ENCODE results near the gene RIPK4.
"Not testable (repeated sequence)": the region's sequence is repeated elsewhere in the genome, so short reads cannot be mapped to it uniquely, and the experiment has no call there.

RIPK4 gene

DNA sequence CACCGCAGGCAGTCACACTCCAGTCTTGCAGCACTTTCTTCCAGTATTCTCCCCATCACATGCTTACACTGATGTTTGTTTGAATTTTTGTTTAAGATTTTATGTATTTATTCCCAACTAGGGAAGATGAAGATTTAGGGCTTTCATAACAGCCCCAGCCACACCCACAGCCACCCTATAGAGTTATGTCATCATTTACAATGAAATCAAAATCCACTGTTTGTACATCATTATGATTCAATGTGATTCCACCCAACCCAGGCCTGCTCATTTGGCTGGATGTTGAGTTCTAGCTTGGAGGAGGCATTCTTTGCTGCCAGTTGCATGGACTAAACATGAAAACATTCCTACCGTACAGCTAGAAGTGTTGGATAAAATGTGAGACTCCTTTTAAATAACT, 35.8 kb downstream of the RIPK4 start:
- DNase-seq, result no peak

DNA sequence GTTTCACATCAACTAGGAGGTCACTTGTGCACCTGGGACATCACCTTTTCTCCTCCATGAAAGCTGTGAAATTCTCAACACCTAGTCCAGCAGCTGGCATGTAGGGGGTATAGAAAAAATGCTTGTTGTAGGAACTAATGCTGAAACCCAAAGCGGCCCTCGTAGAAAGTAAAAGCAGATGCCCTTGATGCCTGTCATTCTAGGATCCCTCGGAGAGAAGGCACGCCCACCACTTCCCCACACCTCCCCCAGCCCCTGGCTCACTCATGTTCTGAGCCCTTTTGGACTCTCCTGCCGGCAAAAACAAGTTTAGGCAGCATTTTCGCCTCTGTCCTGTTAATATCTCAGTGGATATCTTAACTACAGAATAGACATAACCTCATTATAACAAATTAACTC, 36.5 kb downstream of the RIPK4 start:
- no peak for DNase-seq

DNA sequence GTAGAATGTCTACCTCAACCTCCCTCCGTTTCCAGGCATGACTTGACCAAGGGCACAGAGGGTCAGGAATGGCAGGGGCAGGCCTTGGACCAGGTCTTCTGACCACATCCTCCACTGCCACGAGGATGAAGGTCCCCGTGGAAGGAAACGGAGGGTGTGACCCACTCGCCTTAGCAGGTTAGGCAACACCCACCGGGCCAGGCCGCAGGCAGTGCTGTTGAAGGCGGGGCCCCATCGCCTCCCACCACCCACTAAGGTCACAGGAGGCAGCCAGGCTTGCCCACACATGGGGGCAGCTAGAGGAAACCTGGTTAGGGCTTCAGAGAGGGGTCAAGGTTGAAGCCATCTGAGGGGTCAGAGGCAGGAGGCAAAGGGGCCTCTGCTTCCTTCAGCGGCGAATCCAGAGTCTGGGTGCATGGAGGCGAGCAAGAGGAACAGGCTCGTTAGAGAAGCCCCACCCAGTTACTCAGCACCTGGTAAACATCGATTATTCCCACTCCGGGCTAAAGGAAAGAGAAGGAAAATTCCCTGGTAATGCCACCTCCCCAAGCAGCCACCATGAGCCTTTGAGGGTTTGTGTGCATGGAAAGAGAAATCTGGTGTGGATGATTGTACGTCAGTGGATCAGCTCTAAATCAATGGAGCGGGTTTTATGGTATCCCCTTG, 37.0 kb downstream of the RIPK4 start:
- no peak for DNase-seq

DNA sequence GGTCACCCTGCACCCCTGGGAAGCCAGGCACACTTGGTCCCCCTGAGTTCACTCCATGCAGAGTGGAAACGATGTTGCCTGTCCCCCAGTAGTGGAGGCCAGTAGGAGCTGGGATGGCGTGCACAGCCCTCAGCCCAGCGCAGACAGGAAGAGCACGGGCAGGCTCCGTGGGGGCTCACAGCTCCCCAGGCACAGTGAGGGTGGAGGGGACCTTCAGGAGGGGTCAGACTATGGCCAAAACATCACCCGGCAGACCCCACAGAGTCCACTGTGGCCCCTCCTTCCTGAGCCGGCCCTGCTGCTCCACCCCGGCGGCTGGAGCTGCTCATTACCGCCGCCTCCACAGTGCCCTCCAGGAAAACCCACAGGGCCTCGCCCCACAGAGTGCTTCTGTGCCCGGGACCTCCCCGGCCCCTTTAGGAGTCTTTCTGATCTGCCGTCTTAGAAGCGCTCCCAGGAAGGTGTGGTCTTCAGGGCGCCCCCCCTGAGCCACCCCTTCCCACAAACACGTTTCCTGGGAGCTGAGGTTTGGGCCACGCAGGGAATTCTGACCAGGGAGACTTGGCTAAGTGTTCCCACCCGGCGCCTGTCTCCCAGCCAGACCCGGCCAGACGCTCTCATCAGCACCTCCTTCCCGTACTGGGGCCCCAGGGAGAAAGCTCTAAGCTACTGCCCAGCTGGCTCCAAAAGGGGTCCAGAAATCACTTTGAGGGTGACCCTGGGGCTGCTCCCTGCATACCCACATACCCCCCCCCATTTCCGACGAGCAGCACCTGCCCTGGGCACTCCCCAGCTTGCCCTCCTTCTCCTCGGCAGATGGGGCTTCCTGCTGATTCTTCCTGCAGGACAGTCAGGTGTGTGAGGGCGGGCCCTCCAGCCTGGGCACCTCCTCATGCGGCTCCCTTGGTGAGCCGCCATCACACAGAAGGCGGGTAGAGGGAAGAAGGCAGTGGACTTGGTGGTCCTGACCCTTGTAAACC, 38.8 kb downstream of the RIPK4 start:
- DNase-seq, result no peak

DNA sequence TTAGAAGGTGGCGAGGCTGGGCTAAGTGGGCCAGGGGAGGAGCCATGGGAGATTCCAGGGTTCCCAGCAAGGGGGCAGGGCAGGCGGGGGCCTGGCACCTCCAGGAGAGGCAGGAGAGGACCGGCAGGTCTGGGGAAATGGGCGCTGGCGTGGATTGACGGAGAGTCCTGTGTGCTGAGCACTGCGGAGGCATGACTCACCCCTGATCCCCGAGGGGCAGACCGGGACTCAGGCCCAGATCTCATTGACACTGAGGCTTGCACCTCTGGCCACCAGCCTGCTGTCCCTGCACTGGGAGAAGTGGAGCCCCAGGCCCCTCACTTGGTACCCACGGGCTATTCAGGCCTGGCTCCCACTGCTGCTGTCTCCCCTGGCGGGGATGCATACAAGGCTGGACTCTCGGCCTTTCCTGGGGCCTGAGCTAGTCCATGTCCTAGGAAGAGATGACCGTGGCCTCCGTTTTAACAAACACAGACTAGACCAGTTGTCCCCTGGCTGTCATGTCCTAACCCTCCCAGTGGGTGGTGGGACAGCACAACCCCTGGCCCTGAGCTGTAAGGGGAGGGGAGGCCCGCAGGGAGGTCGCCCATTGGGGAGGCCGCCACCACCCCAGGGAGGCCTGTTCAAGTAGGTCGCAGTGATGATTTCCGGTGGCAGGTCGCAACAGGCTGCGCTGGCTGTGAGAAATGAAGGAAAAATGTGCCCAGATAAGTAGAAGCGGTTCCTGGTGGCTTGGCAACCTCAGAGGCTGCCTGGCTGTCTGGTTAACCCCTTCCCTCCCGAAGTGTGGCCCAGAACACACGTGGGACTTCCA, 39.7 kb downstream of the RIPK4 start:
- DNase-seq, result no peak

DNA sequence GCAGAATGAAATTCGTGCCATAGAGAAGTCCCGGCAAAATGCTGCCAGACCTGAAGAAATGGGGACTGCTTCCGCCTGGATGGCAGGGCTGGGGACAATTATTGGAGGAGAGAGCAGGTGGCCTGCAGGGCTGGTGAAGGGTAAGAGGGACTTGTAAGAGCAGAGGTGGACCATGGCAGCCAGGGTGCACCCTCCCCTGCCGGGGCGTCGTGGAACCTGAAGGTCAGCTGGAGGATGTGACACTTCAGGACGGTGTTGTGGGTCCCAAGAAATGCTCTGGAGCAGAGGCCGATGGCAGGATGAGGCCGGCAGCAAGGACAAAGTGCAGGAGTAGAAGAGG, 40.3 kb downstream of the RIPK4 start:
- DNase-seq, result no peak

DNA sequence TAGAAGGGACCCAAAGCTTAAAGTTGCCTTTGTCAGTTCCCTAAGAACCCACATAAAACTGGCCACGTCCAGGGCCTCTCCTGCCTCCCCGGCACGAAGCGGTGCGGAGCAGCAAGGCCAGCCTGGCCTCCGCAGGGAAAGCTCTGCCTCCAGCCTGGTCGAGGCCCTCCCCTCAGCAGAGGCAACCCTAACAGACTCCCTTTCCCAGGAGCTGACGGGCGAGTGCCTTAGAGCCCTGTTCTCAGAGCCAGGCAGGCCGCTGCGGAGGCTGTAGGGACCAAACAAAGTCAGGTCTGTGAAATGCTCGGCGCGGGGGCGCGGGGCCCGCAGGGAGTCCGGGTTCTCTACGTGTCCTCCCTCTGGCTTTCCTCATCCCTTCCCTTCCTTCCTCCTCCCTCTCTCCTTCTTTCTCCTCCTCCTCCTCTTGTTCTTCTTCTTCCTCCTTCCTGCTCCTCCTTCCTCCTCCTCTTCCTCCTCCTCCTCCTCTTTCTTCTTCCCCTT, 40.7 kb downstream of the RIPK4 start:
- DNase-seq, result no peak

DNA sequence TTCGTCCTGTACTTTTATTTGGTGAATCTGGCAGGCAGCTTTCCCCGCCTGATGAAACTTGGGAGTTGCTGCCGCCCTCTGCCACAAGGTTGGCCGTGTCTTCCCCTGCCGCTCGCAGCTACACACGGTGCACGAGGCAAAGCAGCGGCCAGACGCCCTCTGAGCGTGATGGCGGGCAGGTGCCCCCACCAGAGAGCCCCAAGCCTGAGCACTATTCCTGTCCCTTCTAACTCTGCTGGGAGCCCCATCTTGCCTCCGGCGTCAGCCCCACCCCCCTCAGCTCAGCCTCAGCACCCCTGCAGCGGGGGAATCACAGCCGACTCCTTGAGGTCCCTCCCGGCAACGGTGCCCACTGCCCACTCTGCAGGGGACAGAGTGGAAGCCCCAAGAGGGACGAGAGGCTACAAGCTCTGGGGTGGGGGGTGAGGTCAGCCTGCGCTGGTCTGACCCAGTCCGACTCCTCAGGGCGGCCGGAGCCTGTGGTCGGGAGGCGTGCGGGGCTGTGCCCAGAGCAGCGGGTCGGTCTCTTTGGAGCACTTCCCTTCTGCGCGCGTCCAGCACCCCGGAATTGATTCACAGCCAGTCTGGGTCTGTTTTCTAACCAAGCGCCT, 41.3 kb downstream of the RIPK4 start:
- no peak for DNase-seq

DNA sequence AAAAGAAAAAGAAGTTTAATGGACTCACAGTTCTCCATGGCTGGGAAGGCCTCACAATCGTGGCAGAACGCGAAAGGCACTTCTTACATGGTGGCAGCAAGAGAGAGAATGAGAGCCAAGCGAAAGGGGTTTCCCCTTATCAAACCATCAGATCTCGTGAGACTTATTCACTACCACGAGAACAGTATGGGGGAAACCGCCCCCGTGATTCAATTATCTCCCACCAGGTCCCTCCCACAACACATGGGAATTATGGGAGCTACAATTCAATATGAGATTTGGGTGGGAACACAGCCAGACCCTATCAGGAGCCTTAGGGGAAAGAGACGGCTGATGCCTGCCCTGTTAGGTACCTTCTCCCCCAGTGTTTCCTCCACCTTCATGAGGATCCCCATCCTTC, 43.0 kb downstream of the RIPK4 start:
- DNase-seq, result not testable (repeated sequence)

DNA sequence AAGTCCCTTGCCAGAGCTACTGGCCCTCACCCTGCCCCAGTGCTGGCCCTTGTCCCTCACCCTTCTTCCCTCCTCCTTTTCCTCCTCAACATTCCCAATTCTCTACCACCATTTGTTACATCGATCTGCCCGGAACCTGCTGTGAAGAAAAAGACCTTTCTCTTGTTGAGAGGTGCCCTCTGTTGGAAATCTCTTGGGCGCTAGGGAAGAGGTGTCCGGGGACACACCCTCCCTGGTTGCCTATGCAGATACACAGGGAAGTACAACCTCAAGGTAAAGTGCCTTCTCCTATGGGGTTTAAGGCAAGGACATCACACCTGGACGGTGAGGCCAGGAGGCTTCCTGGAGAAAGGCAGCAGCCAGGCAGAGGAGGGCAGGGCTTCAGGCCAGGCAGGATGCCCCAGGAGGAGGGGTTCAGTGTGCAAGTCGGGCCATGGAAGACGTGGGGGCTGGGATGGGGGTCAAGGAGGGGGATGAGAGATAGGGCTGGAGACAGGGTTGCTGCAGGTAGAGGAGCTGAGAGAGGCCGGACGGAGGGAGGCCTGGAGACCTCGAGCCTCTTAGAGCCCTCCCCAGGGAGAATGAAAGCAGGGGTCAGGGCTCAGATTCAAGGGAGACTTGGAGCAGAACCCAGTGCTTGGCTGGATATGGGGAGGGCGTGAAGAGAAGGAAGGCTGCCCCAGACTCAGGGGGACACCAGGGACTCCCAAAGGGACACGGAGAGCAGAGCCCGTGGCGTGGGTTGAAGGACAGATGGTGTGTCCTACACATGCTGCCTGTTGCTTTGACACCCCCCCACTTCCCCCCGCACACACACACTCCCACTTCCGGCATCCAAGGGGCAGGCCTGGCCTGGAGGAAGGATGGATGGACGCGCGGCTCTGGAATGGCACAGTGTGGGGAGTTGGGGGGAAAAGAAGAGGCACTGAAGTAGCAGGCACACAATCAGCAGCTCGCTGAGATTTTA, 44.5 kb downstream of the RIPK4 start:
- no peak for DNase-seq

DNA sequence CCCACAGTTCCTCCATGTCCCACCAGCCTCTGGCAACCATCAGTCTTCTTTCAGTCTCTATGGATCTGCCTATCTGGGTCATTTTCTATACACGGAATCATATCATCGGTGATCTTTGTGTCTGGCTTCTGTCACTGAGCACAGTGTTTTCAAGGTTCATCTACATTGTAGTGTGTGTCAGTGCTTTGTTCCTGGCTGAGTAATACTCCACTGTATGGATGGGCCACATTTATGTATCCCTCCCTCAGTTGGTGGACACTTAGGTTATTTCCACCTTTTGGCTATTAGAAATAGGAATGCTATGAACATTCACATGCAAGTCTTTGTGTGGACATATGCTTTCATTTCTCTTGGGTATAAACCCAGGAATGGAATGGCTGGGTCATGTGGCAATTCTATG, 46.6 kb downstream of the RIPK4 start:
- DNase-seq, result no peak

DNA sequence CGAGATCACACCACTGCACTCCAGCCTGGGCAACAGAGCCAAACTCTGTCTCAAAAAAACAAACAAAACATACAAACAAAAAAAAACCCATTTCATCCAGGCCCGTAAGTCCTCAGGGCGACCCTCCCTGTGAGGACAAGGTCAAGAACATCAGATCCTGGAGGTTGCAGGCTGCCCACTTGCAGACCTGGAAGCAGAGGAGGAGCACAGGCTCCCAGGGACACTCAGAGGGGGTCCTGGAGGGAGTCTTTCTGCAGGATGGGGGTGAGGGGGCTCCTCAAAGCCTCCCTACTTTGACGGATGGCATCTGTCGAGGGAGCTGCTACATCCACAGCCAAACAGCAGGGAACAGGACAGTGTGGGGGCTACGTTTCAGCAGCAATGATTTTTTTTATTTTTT, 47.2 kb downstream of the RIPK4 start:
- DNase-seq, result no peak

DNA sequence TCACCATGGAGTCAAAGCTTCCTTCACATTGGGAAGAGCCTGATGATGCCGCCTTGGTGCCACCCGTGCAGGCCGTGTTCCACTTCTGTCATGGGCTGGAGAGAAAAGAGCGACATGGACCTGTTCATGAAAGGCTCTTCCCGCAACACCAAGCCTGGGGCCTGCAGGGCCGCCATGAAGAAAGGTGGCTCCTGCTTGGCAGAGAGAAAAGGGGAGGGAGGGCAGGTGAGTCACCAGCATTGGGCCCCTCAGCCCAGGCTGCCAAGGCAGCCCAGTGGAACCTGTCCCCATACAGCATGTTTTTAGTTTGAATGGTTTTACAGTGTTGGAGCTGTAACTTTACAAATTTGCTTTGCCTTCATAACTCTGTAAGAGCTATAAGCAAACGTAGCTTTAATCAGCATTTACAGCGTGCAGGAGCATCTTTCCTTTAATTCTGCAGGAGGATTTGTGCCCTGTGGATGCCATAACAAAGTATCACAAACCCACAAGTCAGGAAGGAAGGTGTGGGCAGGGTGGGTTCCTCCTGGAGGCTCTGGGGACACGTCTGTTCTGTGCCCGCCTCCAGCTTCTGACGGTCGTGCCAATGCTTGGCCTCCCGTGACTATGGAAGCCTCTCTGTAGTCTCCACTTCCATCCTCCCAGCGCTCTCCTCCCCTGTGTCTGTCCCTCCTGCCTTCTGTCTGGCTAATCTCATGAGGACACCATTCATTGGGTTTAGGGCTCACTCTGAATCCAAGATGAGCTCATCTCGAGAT, 49.1 kb downstream of the RIPK4 start:
- no peak for DNase-seq

DNA sequence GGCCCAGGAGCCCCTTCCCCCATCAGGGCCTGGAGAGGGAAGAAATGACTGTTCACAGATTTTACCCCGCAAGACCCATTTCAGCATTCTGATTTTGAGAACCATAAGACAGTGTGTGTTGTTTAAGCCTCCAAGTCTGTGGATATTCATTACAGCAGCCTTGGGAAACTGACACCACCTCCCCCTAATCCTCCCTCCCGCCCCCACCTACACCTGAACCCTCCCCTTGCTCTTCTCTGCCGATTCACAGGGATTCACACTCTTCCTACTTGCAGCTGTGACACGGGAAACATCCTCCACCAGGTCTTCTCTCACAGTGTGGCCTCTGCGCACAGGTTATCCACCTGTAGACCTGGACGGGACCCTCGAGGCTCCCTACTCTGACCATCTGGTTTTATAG, 50.1 kb downstream of the RIPK4 start:
- DNase-seq, result no peak

DNA sequence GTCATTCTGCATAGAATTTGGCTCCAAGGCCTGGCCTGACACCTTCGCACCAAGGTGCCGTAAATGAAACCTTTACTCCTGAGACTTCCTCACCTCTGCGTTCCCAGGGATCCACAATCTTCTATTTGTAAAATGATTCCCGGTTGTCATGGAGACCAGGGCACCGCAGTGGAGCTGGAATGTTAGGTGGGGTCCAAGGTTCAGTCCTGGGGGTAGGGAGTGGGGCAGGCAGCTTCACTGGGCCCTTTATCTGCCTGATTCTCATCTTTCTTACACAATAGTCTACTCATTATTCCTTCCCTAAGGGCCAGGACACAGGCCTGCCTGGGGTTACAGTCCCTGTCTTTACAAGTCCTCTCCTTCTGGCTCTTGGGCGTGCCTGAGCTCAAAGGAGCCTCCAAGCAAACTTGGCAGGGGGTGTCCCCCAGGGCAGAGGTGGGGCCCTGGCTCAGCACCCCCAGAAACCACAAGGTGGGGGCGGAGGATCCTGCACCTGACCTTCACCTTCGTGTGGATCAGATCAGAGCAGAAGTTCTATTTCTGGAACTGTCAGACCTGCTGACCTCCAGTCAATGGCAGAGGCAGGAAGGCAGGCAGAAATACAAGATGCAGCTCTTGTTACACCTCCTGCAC, 51.1 kb downstream of the RIPK4 start:
- DNase-seq, result no peak

DNA sequence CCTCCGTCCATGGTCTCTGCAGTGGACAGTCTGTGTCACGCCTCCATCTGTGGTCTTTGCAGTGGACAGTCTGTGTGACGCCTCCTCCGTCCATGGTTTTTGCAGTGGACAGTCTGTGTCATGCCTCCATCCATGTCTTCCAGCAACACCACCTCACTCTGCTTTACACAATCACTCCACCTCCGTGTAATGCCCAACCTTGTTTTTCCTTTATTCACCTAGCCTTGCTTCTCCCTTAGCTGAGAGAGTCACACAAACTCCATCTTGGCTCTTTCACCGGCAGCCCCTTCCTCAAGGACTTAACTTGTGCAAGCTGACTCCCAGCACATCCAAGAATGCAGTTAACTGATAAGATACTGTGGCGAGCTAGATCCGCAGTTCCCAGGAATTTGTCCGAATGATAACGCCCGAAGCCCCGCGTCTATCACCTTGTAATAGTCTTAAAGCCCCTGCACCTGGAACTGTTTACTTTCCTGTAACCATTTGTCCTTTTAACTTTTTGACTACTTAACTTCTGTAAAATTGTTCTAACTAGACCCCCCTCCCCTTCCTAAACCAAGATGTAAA, 52.5 kb downstream of the RIPK4 start:
- DNase-seq, result not testable (repeated sequence)

DNA sequence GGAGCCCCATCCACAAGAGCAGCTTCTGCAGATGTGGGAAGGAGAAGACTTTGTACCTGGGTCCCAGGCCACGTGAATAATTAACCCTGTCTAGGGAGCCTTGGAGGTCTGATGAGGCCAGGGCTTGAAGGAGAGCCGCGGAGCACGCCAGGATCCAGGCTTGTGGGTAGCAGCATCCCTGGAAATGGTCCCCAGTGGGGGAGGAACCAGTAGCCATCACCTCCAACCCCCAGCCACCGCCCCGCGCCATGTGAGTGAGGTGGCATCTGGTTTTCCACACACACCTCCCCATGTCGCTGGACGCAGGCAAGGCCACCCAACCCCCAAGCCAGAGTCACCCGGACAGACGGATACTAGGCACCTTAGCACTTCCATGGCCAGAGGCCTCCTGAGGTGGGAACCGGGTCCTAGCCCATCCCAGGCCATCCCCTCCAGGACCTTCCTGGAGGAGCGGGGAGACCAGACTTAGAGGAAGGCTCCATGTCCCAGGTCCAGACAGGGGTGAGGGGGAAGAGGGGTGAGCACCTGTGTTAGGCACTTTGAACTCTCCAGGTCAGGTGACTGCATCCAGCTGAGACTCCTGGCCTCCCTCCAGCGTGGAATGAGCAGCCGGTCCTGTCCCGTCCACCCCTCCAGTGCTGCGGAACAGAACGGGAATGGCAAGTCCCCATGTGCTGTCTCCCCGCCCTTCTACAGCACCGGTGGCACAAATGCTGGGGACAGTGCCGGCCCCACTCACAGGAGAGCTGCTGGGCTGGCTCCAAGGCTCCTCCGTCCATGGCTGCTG, 53.2 kb downstream of the RIPK4 start:
- no peak for DNase-seq

DNA sequence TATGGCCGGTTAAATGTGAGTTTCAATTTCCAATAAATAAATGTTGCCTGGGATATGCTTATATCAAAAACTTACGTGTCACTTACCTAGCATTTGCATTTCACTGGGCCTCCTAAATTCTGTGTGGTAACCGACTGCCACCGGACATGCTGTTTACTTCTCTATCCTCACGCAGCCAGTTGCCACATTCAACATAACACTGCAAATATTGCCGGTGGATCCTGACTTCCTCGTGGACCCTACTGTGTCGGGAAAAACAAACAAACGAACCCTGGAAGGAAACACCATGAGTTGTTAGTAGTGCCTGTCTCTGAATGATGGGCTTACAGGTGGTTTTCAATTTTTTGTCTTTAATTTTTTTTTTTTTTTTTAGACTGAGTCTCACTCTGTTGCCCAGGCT, 54.1 kb downstream of the RIPK4 start:
- DNase-seq, result no peak

DNA sequence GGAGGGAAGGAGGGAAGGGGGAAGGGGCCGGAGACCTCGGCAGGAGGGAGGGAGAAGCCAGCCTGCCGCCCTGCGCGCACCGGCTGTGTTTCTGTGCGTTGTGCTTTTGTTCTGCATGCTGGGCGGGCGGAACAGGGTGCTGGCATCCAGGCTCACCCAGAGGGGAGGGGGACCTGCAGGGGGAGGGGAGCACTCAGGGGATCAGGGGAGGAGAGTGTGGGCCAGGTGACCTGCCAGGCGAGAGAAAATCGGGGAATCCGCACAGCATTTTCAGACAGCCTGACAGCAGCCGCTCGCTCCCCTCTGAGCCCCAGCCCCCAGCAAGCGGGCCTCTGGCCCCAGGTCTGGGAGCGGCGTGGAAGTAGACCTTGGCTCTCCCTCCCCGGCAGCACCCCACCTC, 54.7 kb downstream of the RIPK4 start:
- DNase-seq, result no peak

Measured in SHP77 treated with DMSO at 0.1 percent for 48 hours (cell line).